ENCODE data around the gene SLC25A12.
"Not testable (repeated sequence)": the region's sequence is repeated elsewhere in the genome, so short reads cannot be mapped to it uniquely, and the experiment has no call there.

SLC25A12 gene

GRCh38 chr2:171793691-171794678, 100.1 kb downstream of the SLC25A12 start:
- H3K27ac ChIP-seq: no peak overlapping the region
- H3K4me3 ChIP-seq: no peak overlapping the region
- no peaks in the 10 kb centered on the region for H3K27me3 ChIP-seq
- no peaks in the 10 kb centered on the region for H3K9me3 ChIP-seq
- H4K20me1 ChIP-seq: no peaks in the 10 kb centered on the region
- H3K4me1 ChIP-seq: peaks cover 21% of the 10 kb centered on the region
- no peak overlapping the region for H3K4me2 ChIP-seq
- no peak for TF ChIP-seq Cebpa-rat (IDR thresholded peaks at IDR 0.05)
- no peak overlapping the region for H3K9ac ChIP-seq
- H3K36me3 ChIP-seq: peaks cover 28% of the 10 kb centered on the region

GRCh38 chr2:171792886-171793580, 101.0 kb downstream of the SLC25A12 start:
- no peak overlapping the region for H3K27ac ChIP-seq
- peaks cover 31% of the 10 kb centered on the region for H3K36me3 ChIP-seq
- H3K4me3 ChIP-seq: no peak overlapping the region
- H3K9ac ChIP-seq: no peak overlapping the region
- no peaks in the 10 kb centered on the region for H3K27me3 ChIP-seq
- H3K9me3 ChIP-seq: no peaks in the 10 kb centered on the region
- TF ChIP-seq Cebpa-rat (IDR thresholded peaks at IDR 0.05): no peak
- no peaks in the 10 kb centered on the region for H4K20me1 ChIP-seq
- H3K4me2 ChIP-seq: no peak overlapping the region
- peaks cover 21% of the 10 kb centered on the region for H3K4me1 ChIP-seq

GRCh38 chr2:171792157-171792556, 101.9 kb downstream of the SLC25A12 start:
- Histone ChIP-seq H3K36me3 (peaks cover 38% of the 10 kb centered on the region), H3K27ac (no peak overlapping the region), H3K27me3 (no peaks in the 10 kb centered on the region), H3K9me3 (no peaks in the 10 kb centered on the region), H3K4me2 (peak overlapping the region; percentile 9; the same call in 1 of the 2 replicates), H3K4me3 (no peak overlapping the region), H3K9ac (no peak overlapping the region), H4K20me1 (no peaks in the 10 kb centered on the region), H3K4me1 (peaks cover 21% of the 10 kb centered on the region)
- TF ChIP-seq Cebpa-rat (IDR thresholded peaks at IDR 0.05): no peak

GRCh38 chr2:171791361-171791760, 102.7 kb downstream of the SLC25A12 start:
- Histone ChIP-seq H3K36me3 (peaks cover 46% of the 10 kb centered on the region), H3K4me1 (peaks cover 21% of the 10 kb centered on the region)

GRCh38 chr2:171789956-171790355, 104.1 kb downstream of the SLC25A12 start:
- TF ChIP-seq Cebpa-rat (IDR thresholded peaks at IDR 0.05): no peak
- H3K4me1 ChIP-seq: peaks cover 21% of the 10 kb centered on the region
- no peak overlapping the region for H3K27ac ChIP-seq

More at GRCh38 chr2:171791361-171791760, 102.7 kb downstream of the SLC25A12 start:
- Histone ChIP-seq H3K4me2 (peak overlapping the region; percentile 51), H3K27ac (no peak overlapping the region), H3K27me3 (no peaks in the 10 kb centered on the region), H3K9ac (no peak overlapping the region), H3K4me3 (no peak overlapping the region), H3K9me3 (no peaks in the 10 kb centered on the region), H4K20me1 (no peaks in the 10 kb centered on the region)
- no peak for TF ChIP-seq Cebpa-rat (IDR thresholded peaks at IDR 0.05)

GRCh38 chr2:171788316-171788993, 105.6 kb downstream of the SLC25A12 start:
- Histone ChIP-seq H3K4me2 (no peak overlapping the region), H3K27ac (no peak overlapping the region), H4K20me1 (no peaks in the 10 kb centered on the region), H3K27me3 (no peaks in the 10 kb centered on the region), H3K4me3 (no peak overlapping the region), H3K9ac (no peak overlapping the region), H3K4me1 (peaks cover 21% of the 10 kb centered on the region), H3K9me3 (peaks cover 3% of the 10 kb centered on the region; the same call in 1 of the 2 replicates), H3K36me3 (peaks cover 69% of the 10 kb centered on the region)
- no peak for TF ChIP-seq Cebpa-rat (IDR thresholded peaks at IDR 0.05)

More at GRCh38 chr2:171789956-171790355, 104.1 kb downstream of the SLC25A12 start:
- H4K20me1 ChIP-seq: no peaks in the 10 kb centered on the region
- no peaks in the 10 kb centered on the region for H3K27me3 ChIP-seq
- H3K4me2 ChIP-seq: no peak overlapping the region
- H3K9me3 ChIP-seq: no peaks in the 10 kb centered on the region
- H3K9ac ChIP-seq: no peak overlapping the region
- H3K4me3 ChIP-seq: no peak overlapping the region
- H3K36me3 ChIP-seq: peaks cover 57% of the 10 kb centered on the region

GRCh38 chr2:171787333-171788072, 106.5 kb downstream of the SLC25A12 start:
- no peak for TF ChIP-seq Cebpa-rat (IDR thresholded peaks at IDR 0.05)
- Histone ChIP-seq H3K4me1 (peaks cover 21% of the 10 kb centered on the region), H3K36me3 (peaks cover 67% of the 10 kb centered on the region), H3K9ac (no peak overlapping the region), H4K20me1 (no peaks in the 10 kb centered on the region), H3K4me2 (no peak overlapping the region), H3K27ac (no peak overlapping the region), H3K4me3 (no peak overlapping the region), H3K9me3 (peaks cover 5% of the 10 kb centered on the region; the same call in 1 of the 2 replicates), H3K27me3 (no peaks in the 10 kb centered on the region)

GRCh38 chr2:171785450-171785849, 108.6 kb downstream of the SLC25A12 start:
- Histone ChIP-seq H4K20me1 (no peaks in the 10 kb centered on the region), H3K9ac (no peak overlapping the region), H3K36me3 (peaks cover 61% of the 10 kb centered on the region)

GRCh38 chr2:171778515-171778914, 115.5 kb downstream of the SLC25A12 start:
- H3K4me2 ChIP-seq: no peak overlapping the region
- no peaks in the 10 kb centered on the region for H3K27me3 ChIP-seq
- no peak for TF ChIP-seq Cebpa-rat (IDR thresholded peaks at IDR 0.05)
- peaks cover 10% of the 10 kb centered on the region for H3K36me3 ChIP-seq
- H4K20me1 ChIP-seq: no peaks in the 10 kb centered on the region
- no peak overlapping the region for H3K27ac ChIP-seq
- H3K4me1 ChIP-seq: no peaks in the 10 kb centered on the region
- H3K9me3 ChIP-seq: peaks cover 39% of the 10 kb centered on the region
- no peak overlapping the region for H3K9ac ChIP-seq
- no peak overlapping the region for H3K4me3 ChIP-seq

More at GRCh38 chr2:171785450-171785849, 108.6 kb downstream of the SLC25A12 start:
- H3K4me3 ChIP-seq: no peak overlapping the region
- H3K4me2 ChIP-seq: no peak overlapping the region
- no peak for TF ChIP-seq Cebpa-rat (IDR thresholded peaks at IDR 0.05)
- peaks cover 5% of the 10 kb centered on the region; the same call in 1 of the 2 replicates for H3K9me3 ChIP-seq
- H3K4me1 ChIP-seq: 0 out of 2 replicates have a peak, but pooled peaks cover under 1% of the 10 kb centered on the region
- H3K27me3 ChIP-seq: no peaks in the 10 kb centered on the region
- no peak overlapping the region for H3K27ac ChIP-seq

GRCh38 chr2:171774581-171774980, 119.5 kb downstream of the SLC25A12 start:
- H3K27ac ChIP-seq, H3K4me2 ChIP-seq, H4K20me1 ChIP-seq, H3K4me3 ChIP-seq, H3K27me3 ChIP-seq, H3K36me3 ChIP-seq, H3K4me1 ChIP-seq, H3K9ac ChIP-seq: not testable (repeated sequence)
- H3K9me3 ChIP-seq: peaks cover 53% of the 10 kb centered on the region
